ENCODE data around the gene APLF. TPM values are rescaled to one million over a fixed set of nuclear protein-coding genes. Genes with fewer than 3 reads are reported as not detected.
A peak's percentile ranks its signal among the peaks of the same experiment; 100 is the strongest.

APLF gene
- total RNA-seq, 1 experiment from 2014 or later, result 2.4 TPM

DNA sequence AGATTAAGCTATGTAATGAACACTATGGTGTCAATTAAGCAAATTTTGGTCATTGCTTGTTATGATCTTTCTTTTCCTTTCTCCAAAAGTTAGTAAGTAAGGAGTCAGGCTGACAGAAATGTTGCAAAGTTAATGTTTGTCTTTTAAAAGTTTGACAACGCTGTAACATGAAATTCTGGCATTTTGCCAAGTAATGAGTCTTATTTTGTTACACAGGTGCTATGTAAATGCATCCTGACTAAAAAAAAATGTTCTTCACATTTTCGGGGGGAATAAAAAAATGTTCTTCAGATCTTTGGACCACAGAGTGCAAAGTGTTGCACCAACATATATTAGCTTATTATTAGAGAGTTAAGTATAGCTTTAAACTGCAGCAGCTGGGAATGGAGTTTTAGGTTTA lies 121.2 kb downstream of the APLF start:
- no peak for ATAC-seq
- H2AFZ ChIP-seq (ENCODE audit: low read length), result no peak overlapping the region
- peak; percentile 55 for DNase-seq
- intact Hi-C loops (cut with micrococcal nuclease), result no loop called here
- H3F3A ChIP-seq (ENCODE audit: low read length, unreplicated experiment), result no peaks in the 10 kb centered on the region
- H4K20me1 ChIP-seq (ENCODE audit: low read length), result no peaks in the 10 kb centered on the region
- TF ChIP-seq CTCF (conservative IDR thresholded peaks at IDR 0.05; ENCODE audit: low read depth, low read length), result no peak
- TF ChIP-seq EZH2 (IDR thresholded peaks at IDR 0.05; ENCODE audit: low read length, unreplicated experiment), result no peak
- no peak for TF ChIP-seq EZH2phosphoT487 (IDR thresholded peaks at IDR 0.05; ENCODE audit: borderline replicate concordance, low read length)
- no peaks in the 10 kb centered on the region for H3K36me3 ChIP-seq (ENCODE audit: low read depth, low read length)
- no peaks in the 10 kb centered on the region for H3K9me2 ChIP-seq (replicated peaks; ENCODE audit: low read length)
- H3K4me1 ChIP-seq (ENCODE audit: insufficient read depth, low read length), result no peaks in the 10 kb centered on the region
- no peaks in the 10 kb centered on the region for H3K79me2 ChIP-seq (ENCODE audit: low read length)
- no peak overlapping the region for H3K4me2 ChIP-seq (ENCODE audit: low read length)
- CTCF ChIA-PET, result no interaction called here
- POLR2A ChIA-PET (ENCODE audit: unreplicated experiment), result no interaction called here
- no peaks in the 10 kb centered on the region for H3K9me3 ChIP-seq (ENCODE audit: low read length)
- H3K27me3 ChIP-seq (ENCODE audit: low read length), result no peaks in the 10 kb centered on the region
- no peak overlapping the region for H3K9ac ChIP-seq (ENCODE audit: low read length)
- H3K27ac ChIP-seq (ENCODE audit: low read length), result no peak overlapping the region
- no peak overlapping the region for H3K4me3 ChIP-seq (ENCODE audit: low read length)
- no TSS peak for BruUV-seq (replicated peaks)

GRCh38 chr2:68589963-68590362 lies 122.6 kb downstream of the APLF start:
- H3K9ac ChIP-seq (ENCODE audit: low read length), result no peak overlapping the region
- no peak overlapping the region for H3K4me3 ChIP-seq (ENCODE audit: low read length)
- H3F3A ChIP-seq (ENCODE audit: low read length, unreplicated experiment), result no peaks in the 10 kb centered on the region
- H3K9me3 ChIP-seq (ENCODE audit: low read length), result no peaks in the 10 kb centered on the region
- no peaks in the 10 kb centered on the region for H3K27me3 ChIP-seq (ENCODE audit: low read length)
- POLR2A ChIA-PET (ENCODE audit: unreplicated experiment), result no interaction called here
- DNase-seq (no peak), ATAC-seq (no peak)
- BruUV-seq (replicated peaks), result no TSS peak
- no peak overlapping the region for H3K27ac ChIP-seq (ENCODE audit: low read length)
- H3K4me1 ChIP-seq (ENCODE audit: insufficient read depth, low read length), result peaks cover 9% of the 10 kb centered on the region
- H4K20me1 ChIP-seq (ENCODE audit: low read length), result no peaks in the 10 kb centered on the region
- no peaks in the 10 kb centered on the region for H3K36me3 ChIP-seq (ENCODE audit: low read depth, low read length)
- intact Hi-C loops (cut with micrococcal nuclease), result no loop called here
- TF ChIP-seq EZH2 (IDR thresholded peaks at IDR 0.05; ENCODE audit: low read length, unreplicated experiment) (no peak), CTCF (conservative IDR thresholded peaks at IDR 0.05; ENCODE audit: low read depth, low read length) (no peak), EZH2phosphoT487 (IDR thresholded peaks at IDR 0.05; ENCODE audit: borderline replicate concordance, low read length) (no peak)
- H2AFZ ChIP-seq (ENCODE audit: low read length), result no peak overlapping the region
- CTCF ChIA-PET, result no interaction called here
- H3K9me2 ChIP-seq (replicated peaks; ENCODE audit: low read length), result no peaks in the 10 kb centered on the region
- no peak overlapping the region for H3K4me2 ChIP-seq (ENCODE audit: low read length)
- no peaks in the 10 kb centered on the region for H3K79me2 ChIP-seq (ENCODE audit: low read length)

GRCh38 chr2:68590702-68591101 lies 123.3 kb downstream of the APLF start:
- DNase-seq (no peak), ATAC-seq (no peak)
- Histone ChIP-seq H3K9ac (ENCODE audit: low read length) (no peak overlapping the region), H4K20me1 (ENCODE audit: low read length) (no peaks in the 10 kb centered on the region), H3K27me3 (ENCODE audit: low read length) (no peaks in the 10 kb centered on the region), H3K4me1 (ENCODE audit: insufficient read depth, low read length) (peaks cover 11% of the 10 kb centered on the region), H3F3A (ENCODE audit: low read length, unreplicated experiment) (no peaks in the 10 kb centered on the region), H3K9me3 (ENCODE audit: low read length) (no peaks in the 10 kb centered on the region), H3K27ac (ENCODE audit: low read length) (no peak overlapping the region), H3K79me2 (ENCODE audit: low read length) (no peaks in the 10 kb centered on the region), H3K4me3 (ENCODE audit: low read length) (no peak overlapping the region), H3K4me2 (ENCODE audit: low read length) (no peak overlapping the region), H2AFZ (ENCODE audit: low read length) (no peak overlapping the region), H3K9me2 (replicated peaks; ENCODE audit: low read length) (no peaks in the 10 kb centered on the region), H3K36me3 (ENCODE audit: low read depth, low read length) (no peaks in the 10 kb centered on the region)
- POLR2A ChIA-PET (ENCODE audit: unreplicated experiment), result no interaction called here
- CTCF ChIA-PET, result no interaction called here
- BruUV-seq (replicated peaks), result no TSS peak
- intact Hi-C loops (cut with micrococcal nuclease), result no loop called here
- TF ChIP-seq EZH2 (IDR thresholded peaks at IDR 0.05; ENCODE audit: low read length, unreplicated experiment) (no peak), CTCF (conservative IDR thresholded peaks at IDR 0.05; ENCODE audit: low read depth, low read length) (no peak), EZH2phosphoT487 (IDR thresholded peaks at IDR 0.05; ENCODE audit: borderline replicate concordance, low read length) (no peak)
